ENCODE measurements around the gene DENND1A.

GRCh38 chr9:123821619-123822018 lies 108.3 kb downstream of the DENND1A start:
- TF ChIP-seq, protein P1, sequence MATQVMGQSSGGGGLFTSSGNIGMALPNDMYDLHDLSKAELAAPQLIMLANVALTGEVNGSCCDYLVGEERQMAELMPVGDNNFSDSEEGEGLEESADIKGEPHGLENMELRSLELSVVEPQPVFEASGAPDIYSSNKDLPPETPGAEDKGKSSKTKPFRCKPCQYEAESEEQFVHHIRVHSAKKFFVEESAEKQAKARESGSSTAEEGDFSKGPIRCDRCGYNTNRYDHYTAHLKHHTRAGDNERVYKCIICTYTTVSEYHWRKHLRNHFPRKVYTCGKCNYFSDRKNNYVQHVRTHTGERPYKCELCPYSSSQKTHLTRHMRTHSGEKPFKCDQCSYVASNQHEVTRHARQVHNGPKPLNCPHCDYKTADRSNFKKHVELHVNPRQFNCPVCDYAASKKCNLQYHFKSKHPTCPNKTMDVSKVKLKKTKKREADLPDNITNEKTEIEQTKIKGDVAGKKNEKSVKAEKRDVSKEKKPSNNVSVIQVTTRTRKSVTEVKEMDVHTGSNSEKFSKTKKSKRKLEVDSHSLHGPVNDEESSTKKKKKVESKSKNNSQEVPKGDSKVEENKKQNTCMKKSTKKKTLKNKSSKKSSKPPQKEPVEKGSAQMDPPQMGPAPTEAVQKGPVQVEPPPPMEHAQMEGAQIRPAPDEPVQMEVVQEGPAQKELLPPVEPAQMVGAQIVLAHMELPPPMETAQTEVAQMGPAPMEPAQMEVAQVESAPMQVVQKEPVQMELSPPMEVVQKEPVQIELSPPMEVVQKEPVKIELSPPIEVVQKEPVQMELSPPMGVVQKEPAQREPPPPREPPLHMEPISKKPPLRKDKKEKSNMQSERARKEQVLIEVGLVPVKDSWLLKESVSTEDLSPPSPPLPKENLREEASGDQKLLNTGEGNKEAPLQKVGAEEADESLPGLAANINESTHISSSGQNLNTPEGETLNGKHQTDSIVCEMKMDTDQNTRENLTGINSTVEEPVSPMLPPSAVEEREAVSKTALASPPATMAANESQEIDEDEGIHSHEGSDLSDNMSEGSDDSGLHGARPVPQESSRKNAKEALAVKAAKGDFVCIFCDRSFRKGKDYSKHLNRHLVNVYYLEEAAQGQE (IDR thresholded peaks at IDR 0.05; ENCODE audit: unreplicated experiment): no peak
- TF ChIP-seq, protein P2, sequence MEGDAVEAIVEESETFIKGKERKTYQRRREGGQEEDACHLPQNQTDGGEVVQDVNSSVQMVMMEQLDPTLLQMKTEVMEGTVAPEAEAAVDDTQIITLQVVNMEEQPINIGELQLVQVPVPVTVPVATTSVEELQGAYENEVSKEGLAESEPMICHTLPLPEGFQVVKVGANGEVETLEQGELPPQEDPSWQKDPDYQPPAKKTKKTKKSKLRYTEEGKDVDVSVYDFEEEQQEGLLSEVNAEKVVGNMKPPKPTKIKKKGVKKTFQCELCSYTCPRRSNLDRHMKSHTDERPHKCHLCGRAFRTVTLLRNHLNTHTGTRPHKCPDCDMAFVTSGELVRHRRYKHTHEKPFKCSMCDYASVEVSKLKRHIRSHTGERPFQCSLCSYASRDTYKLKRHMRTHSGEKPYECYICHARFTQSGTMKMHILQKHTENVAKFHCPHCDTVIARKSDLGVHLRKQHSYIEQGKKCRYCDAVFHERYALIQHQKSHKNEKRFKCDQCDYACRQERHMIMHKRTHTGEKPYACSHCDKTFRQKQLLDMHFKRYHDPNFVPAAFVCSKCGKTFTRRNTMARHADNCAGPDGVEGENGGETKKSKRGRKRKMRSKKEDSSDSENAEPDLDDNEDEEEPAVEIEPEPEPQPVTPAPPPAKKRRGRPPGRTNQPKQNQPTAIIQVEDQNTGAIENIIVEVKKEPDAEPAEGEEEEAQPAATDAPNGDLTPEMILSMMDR (conservative IDR thresholded peaks at IDR 0.05; ENCODE audit: low read depth in 2 of 2): no peak
- no peak for TF ChIP-seq EZH2phosphoT487 (IDR thresholded peaks at IDR 0.05; ENCODE audit: unreplicated experiment)
